Stimulated activated CD4-positive, alpha-beta T cell treated with anti-CD3 and anti-CD28 coated beads, Interleukin-4, amount 100 ng/mL, for 4 hours (primary cell): Measurements from ENCODE around the gene SERPINF2.
"Not testable (repeated sequence)": the region's sequence is repeated elsewhere in the genome, so short reads cannot be mapped to it uniquely, and the experiment has no call there.

Experiments used
- DNase-seq, 2 experiments: peaks; one replicate each; pipeline ENCODE4 v3.0.0-alpha.2; 2020

SERPINF2 gene

GRCh38 chr17:1742371-1743087, at the start of gene SERPINF2:
TSS of gene SERPINF2 (plus strand) at chr17:1742871. CDS start at chr17:1744996, 2,125 bp downstream.
- DNase-seq = no peak

DNA sequence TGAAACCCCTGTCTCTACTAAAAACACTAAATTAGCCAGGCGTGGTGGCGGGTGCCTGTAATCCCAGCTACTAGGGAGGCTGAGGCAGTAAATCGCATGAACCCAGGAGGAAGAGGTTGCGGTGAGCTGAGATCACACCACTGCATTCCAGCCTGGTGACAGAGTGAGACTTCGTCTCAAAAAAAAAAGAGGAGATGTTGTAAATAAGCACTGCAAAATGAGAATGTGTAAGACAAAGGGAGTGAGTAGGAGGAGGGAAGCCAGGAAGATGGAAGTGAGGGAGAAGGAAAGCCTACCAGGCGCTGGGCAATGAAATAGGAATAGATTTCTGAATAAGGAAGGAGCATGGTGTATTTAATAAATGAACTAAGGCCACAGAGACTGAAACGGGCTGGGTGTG, 49.3 kb upstream of the SERPINF2 start:
- DNase-seq = no peak

- no peak for DNase-seq
These were observed 47.3 kb upstream of the SERPINF2 start for GRCh38 chr17:1695365-1695764.

- DNase-seq = no peak
These were observed 45.0 kb upstream of the SERPINF2 start for GRCh38 chr17:1697681-1698080.

DNA sequence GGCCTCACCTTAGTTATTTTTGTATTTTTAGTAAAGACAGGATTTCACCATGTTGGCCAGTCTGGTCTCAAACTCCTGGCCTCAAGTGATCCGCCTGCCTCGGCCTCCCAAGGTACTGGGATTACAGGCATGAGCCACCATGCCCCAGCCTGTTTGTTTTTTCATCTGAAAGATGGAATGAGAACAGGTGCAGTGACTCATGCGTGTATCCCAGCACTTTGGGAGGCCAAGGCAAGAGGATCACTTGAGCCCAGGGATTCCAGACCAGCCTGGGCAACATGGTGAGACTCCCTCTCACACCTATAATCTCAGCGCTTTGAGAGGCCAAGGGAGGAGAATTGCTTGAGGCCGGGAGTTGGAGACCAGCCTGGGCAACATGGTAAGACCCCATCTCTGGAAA, 42.8 kb upstream of the SERPINF2 start:
- not testable (repeated sequence) for DNase-seq

- DNase-seq = no peak
These were observed 39.6 kb upstream of the SERPINF2 start for GRCh38 chr17:1703063-1703462.

- DNase-seq = no peak
These were observed 37.7 kb upstream of the SERPINF2 start for GRCh38 chr17:1705004-1705403.

DNA sequence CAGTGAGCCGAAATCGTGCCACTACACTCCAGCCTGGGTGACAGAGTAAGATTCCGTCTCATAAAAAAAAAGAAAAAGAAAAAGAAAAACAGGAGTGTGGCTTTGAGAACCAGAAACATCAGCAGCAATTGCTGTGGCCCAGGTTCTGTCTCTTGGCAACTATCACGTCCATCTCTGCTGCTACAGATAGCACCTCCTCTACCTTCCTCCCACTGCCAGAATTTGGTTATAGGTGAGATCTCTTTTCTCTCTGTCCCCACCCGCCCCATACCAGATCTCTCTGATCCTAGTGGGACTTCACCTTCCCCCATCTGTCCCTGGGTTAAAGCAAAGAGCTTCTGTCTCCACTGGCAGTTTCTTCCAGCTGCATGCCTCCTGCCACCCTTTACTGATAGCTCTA, 35.6 kb upstream of the SERPINF2 start:
- no peak for DNase-seq

DNA sequence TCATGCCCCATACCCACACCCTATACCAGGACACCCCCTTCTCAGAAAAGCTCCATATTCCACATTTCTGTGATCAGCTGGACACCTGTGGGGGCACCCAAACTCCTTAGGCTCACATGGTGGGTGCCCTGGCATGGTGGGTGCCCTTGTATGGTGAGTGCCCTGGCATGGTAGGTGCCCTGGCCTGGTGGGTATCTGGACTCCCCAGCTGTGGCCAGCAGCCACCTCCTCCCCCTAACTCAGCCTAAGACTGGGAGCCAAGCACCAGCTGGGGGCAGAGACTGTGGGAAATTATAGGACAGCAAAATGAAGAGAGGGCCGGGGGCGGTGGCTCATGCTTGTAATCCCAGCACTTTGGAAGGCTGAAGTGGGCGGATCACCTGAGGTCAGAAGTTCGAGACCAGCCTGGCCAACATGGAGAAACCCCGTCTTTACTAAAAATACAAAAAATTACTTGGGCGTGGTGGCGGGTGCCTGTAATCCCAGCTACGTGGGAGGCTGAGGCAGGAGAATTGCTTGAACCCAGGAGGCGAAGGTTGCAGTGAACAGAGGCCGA, 33.8 kb upstream of the SERPINF2 start:
- DNase-seq = not testable (repeated sequence)

GRCh38 chr17:1709403-1709951, 33.2 kb upstream of the SERPINF2 start:
- no peak for DNase-seq

DNA sequence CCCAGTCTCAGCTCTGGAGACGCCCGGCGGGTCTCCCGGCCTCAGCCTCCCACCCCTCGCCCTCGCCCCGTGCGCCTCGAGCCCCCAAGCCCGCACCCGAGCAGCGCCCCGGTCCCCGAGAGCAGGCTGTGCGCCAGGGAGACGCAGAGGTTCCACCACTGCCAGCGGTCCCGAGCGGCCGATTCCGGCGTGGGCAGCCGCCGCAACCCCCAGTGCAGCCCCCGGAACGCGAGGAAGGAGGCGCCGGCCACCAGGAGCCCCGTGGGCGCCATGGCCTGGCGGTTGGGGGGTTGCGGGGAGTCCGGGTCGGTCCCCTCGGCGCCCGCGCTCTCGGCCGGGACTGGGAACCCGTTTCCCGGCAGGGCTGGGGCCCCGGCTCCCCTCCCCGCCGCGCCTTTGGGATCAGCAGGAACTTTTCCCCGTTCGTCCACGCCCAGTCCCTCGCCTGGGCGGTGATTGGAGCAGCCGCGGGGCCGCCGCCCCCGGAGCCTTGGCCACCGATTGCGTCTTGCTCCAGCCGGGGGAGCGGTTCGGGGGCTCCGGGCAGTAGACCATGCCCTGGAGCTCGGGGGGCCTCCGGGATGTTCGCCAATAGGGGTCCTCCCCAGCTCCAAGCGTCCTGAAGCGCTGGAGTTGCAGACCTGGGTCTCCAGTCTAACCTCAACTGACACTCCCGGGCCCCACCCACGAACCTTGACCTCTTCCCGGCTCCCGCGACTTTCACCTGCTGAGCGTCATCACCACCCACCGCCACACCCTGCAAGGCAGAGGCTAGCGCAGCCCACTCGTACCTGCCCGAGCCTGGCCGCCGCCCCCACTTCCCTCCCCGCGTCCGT, 32.5 kb upstream of the SERPINF2 start, which contains the start of gene TLCD2:
TLCD2 (minus strand) TSS at position 407 of the 836 bp plus-strand sequence; CDS start at position 272, 135 bp downstream.
- DNase-seq = no peak

GRCh38 chr17:1710807-1711553, 31.7 kb upstream of the SERPINF2 start:
- DNase-seq = no peak

DNA sequence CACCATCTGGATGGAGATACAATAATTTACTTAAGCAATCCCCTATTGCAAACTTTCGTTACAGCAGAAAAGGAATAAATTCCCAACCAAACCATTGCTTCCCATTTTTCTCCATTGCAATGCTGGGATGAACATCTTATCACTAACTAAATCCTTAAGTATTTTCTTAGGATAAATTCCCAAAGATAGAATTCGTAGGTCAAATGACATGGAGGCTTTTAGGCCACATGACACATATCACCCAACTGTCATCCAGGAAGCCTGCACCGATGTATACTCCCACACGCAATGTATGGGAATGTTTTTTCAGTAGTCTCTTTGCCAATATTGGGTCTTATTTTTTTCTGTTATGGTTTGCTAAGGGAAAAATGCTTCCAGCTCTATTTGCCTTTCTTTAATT, 30.9 kb upstream of the SERPINF2 start:
- no peak for DNase-seq

- no peak for DNase-seq
These were observed 30.4 kb upstream of the SERPINF2 start for GRCh38 chr17:1712271-1712670.

DNA sequence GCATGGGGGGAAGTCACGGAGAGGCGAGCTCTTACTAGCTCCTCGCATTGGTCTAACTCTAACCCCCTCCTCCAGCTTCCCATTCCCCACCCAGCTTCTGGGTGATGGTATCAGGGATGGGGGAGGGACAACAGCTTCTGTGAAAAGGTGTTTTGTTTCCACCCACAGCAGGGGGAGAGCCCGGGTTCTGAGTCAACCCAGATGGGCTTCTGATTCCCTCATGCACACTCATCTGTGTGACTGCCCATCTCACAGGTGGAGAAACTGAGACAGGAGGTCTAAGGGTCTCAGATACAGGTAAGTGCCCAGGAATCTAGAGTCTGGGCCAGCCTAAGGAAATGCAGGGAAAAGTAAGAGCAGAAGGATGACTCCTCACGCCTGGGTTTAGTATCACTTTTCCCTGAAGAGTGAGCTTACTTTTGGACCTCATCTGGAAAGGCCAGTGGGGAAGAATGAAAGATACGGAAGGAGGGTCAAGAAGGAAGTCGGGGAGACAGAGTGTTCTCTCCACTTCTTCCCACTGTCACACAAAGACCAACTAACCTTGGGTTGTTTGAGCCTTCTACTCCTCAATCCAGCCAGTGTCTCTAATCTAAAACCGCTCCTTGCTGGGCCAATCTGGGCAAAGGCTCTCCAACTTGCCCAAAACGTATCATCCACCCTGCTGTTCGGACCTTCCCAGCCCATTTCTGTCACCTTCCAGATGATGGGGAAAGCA, 29.4 kb upstream of the SERPINF2 start:
- no peak for DNase-seq

DNA sequence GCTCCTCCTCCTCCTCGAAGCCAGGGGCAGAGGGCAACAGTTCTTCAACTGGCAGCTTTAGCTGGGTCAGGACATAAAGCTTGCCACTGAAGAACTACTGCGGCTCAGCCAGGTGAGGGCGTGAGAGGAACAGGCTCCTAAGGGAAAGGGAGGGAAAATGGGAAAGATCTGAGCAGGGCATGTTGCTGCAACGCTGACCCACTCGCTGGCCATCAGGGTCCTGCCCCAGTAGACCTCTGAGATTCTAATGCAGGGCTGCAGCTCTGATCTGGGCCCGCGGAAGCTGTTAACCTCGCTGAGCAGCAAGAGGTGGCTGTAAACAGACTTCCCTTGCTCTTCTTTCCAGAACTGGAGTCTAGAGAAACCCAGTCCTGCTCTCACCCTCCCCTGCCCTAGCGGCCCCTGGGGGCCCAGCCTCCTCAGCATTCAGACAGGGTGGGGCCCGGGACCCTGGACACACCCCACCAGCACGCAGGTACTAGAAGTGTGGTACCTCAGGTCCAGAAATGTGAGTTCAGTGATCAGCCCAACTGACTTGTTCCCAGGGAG, 28.7 kb upstream of the SERPINF2 start:
- no peak for DNase-seq

GRCh38 chr17:1714427-1714979, 28.2 kb upstream of the SERPINF2 start:
- peak in 1 of 2 experiments; percentile 21 for DNase-seq

- peak; percentile 38 to 39 for DNase-seq
These were observed 27.5 kb upstream of the SERPINF2 start for GRCh38 chr17:1714980-1715802.

GRCh38 chr17:1715803-1716075, 26.9 kb upstream of the SERPINF2 start:
- no peak for DNase-seq

DNA sequence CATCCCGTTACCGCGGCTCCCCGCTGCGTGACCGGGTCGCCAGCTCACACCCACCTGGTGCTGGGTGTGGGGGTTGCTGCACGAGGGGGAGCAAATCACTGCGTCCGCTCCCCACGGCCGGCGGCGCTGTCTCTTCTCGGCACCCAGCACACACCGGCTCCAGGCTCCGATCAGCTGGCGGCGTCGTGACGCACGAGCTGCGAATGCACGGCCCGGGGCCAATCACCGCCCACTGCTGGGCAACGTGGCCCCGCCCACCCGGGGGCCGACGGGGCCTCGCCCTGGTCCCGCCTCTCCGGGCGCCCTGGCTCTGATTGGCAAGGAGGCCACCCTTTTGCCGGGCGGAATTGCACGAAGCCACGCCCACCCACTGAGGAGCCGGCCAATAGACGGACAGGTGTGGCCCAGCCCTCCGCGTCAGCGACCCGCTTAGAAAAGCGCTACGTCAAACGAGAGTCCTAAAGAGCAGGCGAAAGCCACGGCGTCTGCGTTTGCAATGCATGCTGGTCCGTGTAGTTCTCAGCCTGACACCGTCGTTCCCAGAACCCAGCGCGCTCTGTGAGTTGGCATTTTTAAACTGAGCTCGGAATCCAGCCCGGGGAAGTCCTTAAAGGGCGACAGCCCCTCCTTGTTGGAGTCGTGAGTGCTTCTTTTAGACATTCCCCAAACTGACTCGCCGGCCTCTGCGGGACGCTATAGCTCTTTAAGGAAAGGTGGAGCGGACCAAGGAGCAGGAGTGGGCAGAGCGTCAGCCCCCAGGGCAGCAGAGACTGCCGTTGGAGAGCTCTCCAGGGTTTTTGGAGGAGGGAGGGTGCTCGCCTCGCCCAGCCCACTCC, 26.4 kb upstream of the SERPINF2 start:
- DNase-seq = peak; percentile 100
